K562 (cell line): ENCODE data around the gene SMAD3. TPM values are rescaled to one million over a fixed set of nuclear protein-coding genes. Genes with fewer than 3 reads are reported as not detected.

ENCODE experiments used
- ATAC-seq: fragments of 200-7000 bp; cut with Tn5 transposase; 3 replicates; pipeline ENCODE4 v1.9.1; 2020; ENCODE audit warnings: moderate library complexity
- BruUV-seq: library from RNA; stranded (reverse); fragments of 400-500 nt; replicated peaks from 2 replicates; lab custom pipeline; 2021; lab: Mats Ljungman, UMichigan
- CTCF ChIA-PET: fragments of 300-600 bp; formaldehyde crosslinking; extraction: SDS; loops from one replicate; lab custom pipeline; 2021; ENCODE audit warnings: low intra/inter-chr PET ratio; lab: Yijun Ruan, JAX
- POLR2A ChIA-PET: fragments of 300-600, 350-650 bp; sonication (Branson Sonifier 250); formaldehyde crosslinking; extraction: SDS; loops from one replicate; lab custom pipeline; 2021; ENCODE audit warnings: antibody characterized with exemption, inconsistent platforms; lab: Yijun Ruan, JAX
- DNase-seq, 4 experiments: peaks; one replicate each; pipeline versions ENCODE4 v3.0.0 to v3.0.0-alpha.2; 2011 to 2018; ENCODE audit warnings: low spot score in 3 of 4, mixed read lengths in 3 of 4; ENCODE audit errors: extremely low read depth in 1 of 4
- FAIRE-seq: peaks from 2 replicates; lab custom pipeline; 2011; peaks lifted over from hg19 to GRCh38; lab: Jason Lieb, UNC
- H2AFZ ChIP-seq: 2 replicates; pipeline ENCODE4 v1.6.0; 2011; ENCODE audit warnings: low read depth, low read length, control low read depth, inconsistent platforms
- H3K27ac ChIP-seq: fragments of 200-600 bp; 3 replicates; pipeline ENCODE4 v1.8.0; 2011; ENCODE audit warnings: low read depth, mild to moderate bottlenecking, control low read depth, inconsistent platforms, low read length, moderate library complexity, mixed read lengths; ENCODE audit errors: extremely low read depth
- H3K27me3 ChIP-seq, 2 experiments: fragments of 300-600 bp in 1 of 2; 2 replicates in 1 of 2; 3 replicates in 1 of 2; pipeline versions ENCODE4 v1.6.0 to v1.8.0; 2011; ENCODE audit warnings: inconsistent platforms in 2 of 2, low read length in 2 of 2, mild to moderate bottlenecking in 1 of 2, mixed read lengths in 1 of 2, moderate library complexity in 1 of 2; ENCODE audit not compliant: control insufficient read depth in 2 of 2, insufficient read depth in 2 of 2
- H3K36me3 ChIP-seq: fragments of 300-600 bp; 3 replicates; pipeline ENCODE4 v1.8.0; 2011; ENCODE audit warnings: mild to moderate bottlenecking, low read length, inconsistent platforms; ENCODE audit not compliant: control insufficient read depth, insufficient read depth
- H3K4me1 ChIP-seq, 2 experiments: fragments of 200-600 bp in 1 of 2; replicated peaks in 1 of 2; 2 replicates in 1 of 2; 3 replicates in 1 of 2; pipeline versions ENCODE4 v1.5.1 to v1.8.0; 2011; ENCODE audit warnings: inconsistent platforms in 2 of 2, low read length in 2 of 2, mild to moderate bottlenecking in 1 of 2, mixed read lengths in 1 of 2, moderate library complexity in 1 of 2; ENCODE audit not compliant: control insufficient read depth in 2 of 2, insufficient read depth in 2 of 2
- H3K4me2 ChIP-seq: 2 replicates; pipeline ENCODE4 v1.6.1; 2011; ENCODE audit warnings: low read length, control low read depth, inconsistent platforms, mixed read lengths; ENCODE audit not compliant: insufficient read depth
- H3K4me3 ChIP-seq: fragments of 200-600 bp; sonication (generic), shearing (Covaris generic); 2 replicates; pipeline ENCODE4 v1.5.1; 2016; ENCODE audit warnings: control low read depth, inconsistent platforms
- H3K79me2 ChIP-seq: fragments of 200-600 bp; 3 replicates; pipeline ENCODE4 v1.8.0; 2011; ENCODE audit warnings: low read length, inconsistent platforms; ENCODE audit not compliant: control insufficient read depth, insufficient read depth
- H3K9ac ChIP-seq, 2 experiments: 2 replicates each; pipeline versions ENCODE4 v1.6.0 to v1.6.1; 2011; ENCODE audit warnings: low read depth in 2 of 2, low read length in 2 of 2, control low read depth in 1 of 2, inconsistent platforms in 1 of 2, mild to moderate bottlenecking in 1 of 2, mixed read lengths in 1 of 2; ENCODE audit not compliant: insufficient read depth in 1 of 2
- H3K9me1 ChIP-seq: one replicate; pipeline ENCODE4 v1.6.0; 2011; ENCODE audit warnings: inconsistent platforms, mild to moderate bottlenecking, low read length, moderate library complexity; ENCODE audit not compliant: control insufficient read depth, insufficient read depth
- H3K9me3 ChIP-seq: replicated peaks from 2 replicates; pipeline ENCODE4 v1.5.1; 2011; ENCODE audit warnings: low read depth, low read length, inconsistent platforms; ENCODE audit not compliant: control insufficient read depth, insufficient read depth
- H4K20me1 ChIP-seq: replicated peaks from 2 replicates; pipeline ENCODE4 v1.6.1; 2011; ENCODE audit warnings: low read length, inconsistent platforms, mixed read lengths; ENCODE audit not compliant: control insufficient read depth, insufficient read depth
- ATF2 ChIP-seq: sonication (generic); formaldehyde crosslinking; IDR thresholded peaks from 2 replicates; pipeline ENCODE4 v1.8.1; 2022; ENCODE audit warnings: missing genetic modification reagents
- ATF4 ChIP-seq: fragments of 450-650 bp; formaldehyde crosslinking; IDR thresholded peaks from 2 replicates; pipeline ENCODE4 v1.4.0; 2022; ENCODE audit warnings: mild to moderate bottlenecking, moderate library complexity
- BRCA1 ChIP-seq, 2 experiments: fragments of 450-650 bp in 1 of 2; sonication (generic) in 1 of 2; formaldehyde crosslinking in 1 of 2; IDR thresholded peaks; 2 replicates each; pipeline versions ENCODE4 v1.5.0 to v1.6.1; 2017 to 2020; ENCODE audit warnings: mild to moderate bottlenecking in 1 of 2, missing genetic modification reagents in 1 of 2
- CEBPG ChIP-seq, 3 experiments: fragments of 200-800 bp in 1 of 3; sonication (Bioruptor generic) in 1 of 3; sonication (generic) in 1 of 3; formaldehyde crosslinking in 1 of 3; IDR thresholded peaks in 2 of 3; conservative IDR thresholded peaks in 1 of 3; 2 replicates each; pipeline versions ENCODE4 v1.6.1 to v1.8.0; 2016 to 2022; ENCODE audit warnings: missing compliant biosample characterization in 2 of 3, missing genetic modification characterization in 2 of 3, mild to moderate bottlenecking in 1 of 3, missing genetic modification reagents in 1 of 3
- DMBX1 ChIP-seq: fragments of 250-450 bp; sonication (Bioruptor Pico); IDR thresholded peaks from 2 replicates; pipeline ENCODE4 v1.8.0; 2022; ENCODE audit warnings: inconsistent platforms, mild to moderate bottlenecking, moderate library complexity, borderline replicate concordance
- HDGF ChIP-seq: fragments of 450-650 bp; IDR thresholded peaks from 2 replicates; pipeline ENCODE4 v1.6.1; 2016
- IRF9 ChIP-seq: fragments of 450-650 bp; IDR thresholded peaks from 2 replicates; pipeline ENCODE4 v1.6.1; 2016; ENCODE audit warnings: missing biosample characterization, missing genetic modification characterization
- MTA1 ChIP-seq: fragments of 450-650 bp; IDR thresholded peaks from 2 replicates; pipeline ENCODE4 v1.6.1; 2017; ENCODE audit warnings: borderline replicate concordance
- SUPT5H ChIP-seq: fragments of 450-650 bp; IDR thresholded peaks from 2 replicates; pipeline ENCODE4 v1.6.1; 2016
- WGBS: fragments of 100-300 bp; shearing (Covaris generic); methylation state at CpG from one replicate; pipeline ENCODE4 v1.1.6; 2016; ENCODE audit warnings: low coverage, mixed read lengths; ENCODE audit not compliant: insufficient coverage; ENCODE audit errors: missing lambda C conversion rate; 5-methylcytosine and 5-hydroxymethylcytosine counted together
- in situ Hi-C: fragments of 300-500 bp; cut with MboI; formaldehyde crosslinking; loops from 4 replicates; pipeline ENCODE4 v1.15.0; 2018; ENCODE audit warnings: inconsistent platforms, mixed read lengths
- intact Hi-C: fragments of 100-400 bp; cut with micrococcal nuclease; formaldehyde crosslinking; loops from 2 replicates; pipeline ENCODE4 v1.14.2; 2022
- polyA plus RNA-seq, 8 experiments: library from polyadenylated mRNA; depleted of rRNA in 4 of 8; stranded (reverse) in 5 of 8; unstranded in 3 of 8; fragments of >200 nt; fragmentation: Nextera tagmentation in 2 of 8; fragmentation: Illumina TruSeq in 1 of 8; extraction: Ambion mirVana in 2 of 8; extraction: Trizol in 1 of 8; gene quantifications; 2 replicates each; pipeline versions ENCODE4 v1.2.1 to v1.2.3, GENCODE V29; 2011 to 2014; ENCODE audit warnings: inconsistent platforms in 1 of 8, missing spikeins in 1 of 8
- total RNA-seq, 7 experiments: library from RNA; depleted of rRNA in 6 of 7; stranded (reverse); fragments of >200 nt in 6 of 7; fragmentation: Illumina TruSeq in 2 of 7; extraction: Trizol in 2 of 7; gene quantifications; 2 replicates each; pipeline versions ENCODE4 v1.2.1 to v1.2.3, GENCODE V29; 2011 to 2021; ENCODE audit warnings: low replicate concordance in 1 of 7

SMAD3 gene
- total and polyA plus RNA-seq, 9 of the 15 experiments (the other 6 are each of a cell fraction or from before 2014, with no cell fraction given), result 4.3 to 39.2 (median 11.1) TPM

GRCh38 chr15:67072958-67073357 lies 7.6 kb downstream of the SMAD3 start:
- Histone ChIP-seq H3K9me1 (no peaks in the 10 kb centered on the region), H3K9ac (no peak overlapping the region), H3K4me1 (peaks cover 11 to 74% of the 10 kb centered on the region in 2 experiments), H3K27ac (peak overlapping the region; percentile 55; the same call in 2 of the 3 replicates), H3K36me3 (peaks cover 41% of the 10 kb centered on the region), H2AFZ (no peak overlapping the region), H3K27me3 (no peaks in the 10 kb centered on the region), H3K4me3 (no peak overlapping the region), H3K9me3 (no peaks in the 10 kb centered on the region), H3K4me2 (peak overlapping the region; percentile 12; the same call in 1 of the 2 replicates), H3K79me2 (peaks cover 87% of the 10 kb centered on the region), H4K20me1 (no peaks in the 10 kb centered on the region)
- 57% methylated on average over 2 of the region's 2 CpGs for WGBS
- intact Hi-C loops (no loop called here), in situ Hi-C loops (no loop called here)
- TF ChIP-seq SUPT5H (0 out of 2 replicates have a peak, but pooled peaks have one; percentile 8), BRCA1 (IDR thresholded peaks at IDR 0.05) (no peak), BRCA1 (CRISPR knock-in tag; IDR thresholded peaks at IDR 0.05) (no peak)
- POLR2A ChIA-PET, result interaction anchor here (1.2 kb wide), 2 partner anchors 43 to 51 kb away, joined by 3 read pairs; no protein-coding TSS in a partner anchor
- DNase-seq (no peak), ATAC-seq (no peak), FAIRE-seq (no peak)
- CTCF ChIA-PET, result no interaction called here
- BruUV-seq, result no TSS peak

- peak overlapping the region; percentile 59 for H3K27ac ChIP-seq
- no peaks in the 10 kb centered on the region for H3K9me1 ChIP-seq
- peaks cover 11 to 60% of the 10 kb centered on the region in 2 experiments for H3K4me1 ChIP-seq
- H3K9me3 ChIP-seq, result no peaks in the 10 kb centered on the region
- peak overlapping the region in 1 of 2 experiments; percentile 46; a peak in 2 of 4 replicates for H3K9ac ChIP-seq
- H3K79me2 ChIP-seq, result peaks cover 86% of the 10 kb centered on the region
- ChIA-PET CTCF (no interaction called here), POLR2A (no interaction called here)
- no peaks in the 10 kb centered on the region for H3K27me3 ChIP-seq
- TF ChIP-seq IRF9 (no peak), CEBPG (CRISPR knock-in tag; IDR thresholded peaks at IDR 0.05) (no peak), CEBPG (tag; conservative IDR thresholded peaks at IDR 0.05 in 1 of 2, IDR thresholded peaks at IDR 0.05 in 1 of 2) (peak in 1 of 2 experiments; percentile 60; a peak in 1 of 4 replicates), HDGF (peak; percentile 6; the same call in 1 of the 2 replicates), ATF2 (no peak), ATF4 (CRISPR knock-in tag) (0 out of 2 replicates have a peak, but pooled peaks have one; percentile 18), DMBX1 (peak; percentile 60; the same call in 1 of the 2 replicates), MTA1 (no peak)
- intact Hi-C loops (no loop called here), in situ Hi-C loops (no loop called here)
- H4K20me1 ChIP-seq, result no peaks in the 10 kb centered on the region
- no peak overlapping the region for H3K4me3 ChIP-seq
- H3K36me3 ChIP-seq, result peaks cover 35% of the 10 kb centered on the region; the same call in 2 of the 3 replicates
- no peak overlapping the region for H3K4me2 ChIP-seq
- no TSS peak for BruUV-seq
- no peak for DNase-seq
- ATAC-seq, result no peak
- WGBS, result 82% methylated on average over 1 of the region's 1 CpG
- no peak overlapping the region for H2AFZ ChIP-seq
- no peak for FAIRE-seq
These were observed 9.5 kb downstream of the SMAD3 start for GRCh38 chr15:67074886-67075229.
